AG04449 (cell line): ENCODE results near the gene FILIP1L.
A peak's percentile ranks its signal among the peaks of the same experiment; 100 is the strongest.

Source experiments
- CTCF ChIA-PET: fragments of 350-600 bp; formaldehyde crosslinking; extraction: SDS; loops from one replicate; lab custom pipeline; 2021; ENCODE audit warnings: antibody characterized with exemption; lab: Yijun Ruan, JAX
- POLR2A ChIA-PET: fragments of 400-600, 350-600 bp; formaldehyde crosslinking; extraction: SDS; loops from one replicate; lab custom pipeline; 2020; ENCODE audit warnings: antibody characterized with exemption, inconsistent platforms; lab: Yijun Ruan, JAX
- DNase-seq: peaks from one replicate; pipeline ENCODE4 v3.0.0-alpha.2; 2010; ENCODE audit warnings: low read depth, low spot score
- H3K4me3 ChIP-seq: 2 replicates; pipeline ENCODE4 v1.5.1; 2011; ENCODE audit warnings: low read depth, mild to moderate bottlenecking, control low read depth, low read length
- TF ChIP-seq, protein P1 (sequence below): IDR thresholded peaks from one replicate; pipeline ENCODE4 v1.5.1; 2011; ENCODE audit warnings: mild to moderate bottlenecking, moderate library complexity, low read length, control low read depth, inconsistent platforms; ENCODE audit not compliant: insufficient read depth; ENCODE audit errors: missing control alignments

Gene FILIP1L

DNA sequence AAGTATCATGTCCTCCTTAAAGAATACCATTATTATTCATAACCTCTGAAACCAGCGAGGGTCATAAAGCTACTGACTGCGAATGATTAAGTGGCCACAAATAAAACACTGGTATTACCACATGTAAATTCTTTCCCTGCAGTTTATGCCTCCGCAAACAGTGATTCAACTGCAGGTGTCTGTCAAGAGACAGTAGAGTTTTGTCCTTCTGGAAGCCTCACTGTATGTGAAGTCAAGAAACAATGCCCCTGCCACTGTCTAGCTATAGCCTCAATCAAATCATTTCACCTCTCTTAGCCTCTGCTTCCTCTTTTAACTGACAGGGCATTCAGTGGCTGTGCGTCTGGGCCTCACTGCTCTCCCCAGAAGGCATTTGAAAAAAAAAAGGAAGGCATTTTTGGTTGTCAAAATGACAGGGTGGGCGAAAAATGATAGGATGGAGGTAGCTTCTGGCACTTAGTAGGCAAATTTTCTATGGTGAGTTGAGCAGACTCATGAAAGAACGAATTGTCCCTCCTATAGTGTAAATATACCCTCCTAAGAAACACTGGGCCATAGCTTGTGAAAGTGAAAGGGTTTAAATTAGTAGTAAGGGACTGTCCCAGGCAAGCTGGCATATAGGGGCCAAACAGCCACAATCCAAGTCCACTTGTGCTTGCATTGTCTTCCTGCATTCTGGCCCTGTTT lies 66.7 kb downstream of the FILIP1L start:
- CTCF ChIA-PET = interaction anchor here (0.9 to 1.8 kb wide), 3 partner anchors 9 to 205 kb away, joined by 4 to 6 read pairs (median 4); no protein-coding TSS in a partner anchor
- DNase-seq = peak; percentile 76
- POLR2A ChIA-PET = interaction anchor here (0.7 to 1.7 kb wide), 3 partner anchors 10 to 213 kb away, joined by 3 to 4 read pairs (median 3); partner anchors contain the start of gene TBC1D23
- TF ChIP-seq, protein P1, sequence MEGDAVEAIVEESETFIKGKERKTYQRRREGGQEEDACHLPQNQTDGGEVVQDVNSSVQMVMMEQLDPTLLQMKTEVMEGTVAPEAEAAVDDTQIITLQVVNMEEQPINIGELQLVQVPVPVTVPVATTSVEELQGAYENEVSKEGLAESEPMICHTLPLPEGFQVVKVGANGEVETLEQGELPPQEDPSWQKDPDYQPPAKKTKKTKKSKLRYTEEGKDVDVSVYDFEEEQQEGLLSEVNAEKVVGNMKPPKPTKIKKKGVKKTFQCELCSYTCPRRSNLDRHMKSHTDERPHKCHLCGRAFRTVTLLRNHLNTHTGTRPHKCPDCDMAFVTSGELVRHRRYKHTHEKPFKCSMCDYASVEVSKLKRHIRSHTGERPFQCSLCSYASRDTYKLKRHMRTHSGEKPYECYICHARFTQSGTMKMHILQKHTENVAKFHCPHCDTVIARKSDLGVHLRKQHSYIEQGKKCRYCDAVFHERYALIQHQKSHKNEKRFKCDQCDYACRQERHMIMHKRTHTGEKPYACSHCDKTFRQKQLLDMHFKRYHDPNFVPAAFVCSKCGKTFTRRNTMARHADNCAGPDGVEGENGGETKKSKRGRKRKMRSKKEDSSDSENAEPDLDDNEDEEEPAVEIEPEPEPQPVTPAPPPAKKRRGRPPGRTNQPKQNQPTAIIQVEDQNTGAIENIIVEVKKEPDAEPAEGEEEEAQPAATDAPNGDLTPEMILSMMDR = no peak
- no peak overlapping the region for H3K4me3 ChIP-seq

DNA sequence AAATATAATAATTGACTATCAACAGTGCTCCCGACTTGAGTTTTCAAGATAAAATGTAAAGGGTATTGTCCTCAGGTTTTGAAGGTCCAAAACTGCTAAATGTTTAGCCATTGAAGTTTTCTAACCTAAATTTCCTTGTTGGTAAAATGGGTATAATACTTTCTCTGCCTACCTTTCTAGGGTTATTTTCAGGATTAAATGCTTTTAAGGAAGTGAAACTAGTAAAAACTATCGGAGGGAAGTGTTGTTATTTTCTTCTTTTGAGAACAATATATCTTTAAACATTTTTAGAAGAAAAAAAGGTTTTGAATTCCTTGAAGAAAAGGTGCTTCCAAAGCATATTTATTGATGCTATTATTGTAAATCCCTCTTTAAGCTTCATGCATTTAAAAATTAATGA lies 67.3 kb downstream of the FILIP1L start:
- TF ChIP-seq, protein P1 = no peak
- no peak overlapping the region for H3K4me3 ChIP-seq
- no peak for DNase-seq
- POLR2A ChIA-PET = interaction anchor here (0.7 to 1.7 kb wide), 3 partner anchors 11 to 214 kb away, joined by 3 to 4 read pairs (median 3); partner anchors contain the start of gene TBC1D23
- CTCF ChIA-PET = interaction anchor here (1.2 to 1.8 kb wide), 2 partner anchors 9 to 204 kb away, joined by 4 to 6 read pairs; no protein-coding TSS in a partner anchor

DNA sequence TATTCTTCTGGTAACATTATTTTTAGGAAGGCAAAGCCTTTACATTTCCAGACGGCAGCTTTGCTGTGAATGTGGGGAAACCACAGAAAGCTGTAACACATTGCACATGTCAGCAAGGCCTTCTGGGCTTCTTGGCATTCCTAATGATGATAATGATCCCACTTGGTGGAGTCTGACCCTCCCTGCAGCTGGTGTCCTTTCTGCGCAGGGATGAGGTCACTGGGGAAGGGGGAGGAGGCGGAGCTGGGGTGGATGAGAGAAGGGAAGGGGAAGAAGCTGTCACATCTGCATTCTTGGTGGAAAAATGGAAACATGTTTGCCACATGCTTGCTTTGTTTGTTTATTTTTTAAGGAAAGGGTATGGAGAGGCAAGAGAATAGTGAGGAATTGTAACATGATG lies 68.6 kb downstream of the FILIP1L start:
- DNase-seq = peak; percentile 98
- ChIA-PET CTCF (interaction anchor here (1.3 to 2.1 kb wide), 3 partner anchors 23 to 209 kb away, joined by 5 to 6 read pairs (median 6); no protein-coding TSS in a partner anchor), POLR2A (interaction anchor here (0.6 to 1.2 kb wide), 7 partner anchors 10 to 215 kb away, joined by 3 to 4 read pairs (median 3); partner anchors contain the start of gene TBC1D23)
- H3K4me3 ChIP-seq = no peak overlapping the region
- TF ChIP-seq, protein P1 = no peak

DNA sequence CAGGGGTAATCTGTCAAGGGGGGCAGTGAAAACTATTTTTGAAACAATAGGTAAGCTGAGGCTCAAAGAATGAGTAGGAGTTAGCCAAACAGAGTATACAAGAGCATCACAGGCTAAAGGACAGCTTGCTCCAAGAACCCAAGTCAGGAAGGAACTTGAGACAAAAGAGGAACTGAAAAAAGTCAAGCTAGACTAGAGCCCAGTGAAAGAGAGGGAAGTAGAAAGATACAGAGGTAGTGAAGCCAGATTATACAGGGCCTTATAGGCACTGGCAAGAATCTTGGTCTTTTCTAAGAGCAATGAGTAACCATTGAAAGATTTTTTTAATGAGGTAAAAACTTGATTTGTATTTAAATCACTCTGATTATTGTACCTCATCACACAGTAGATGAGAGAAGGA lies 69.9 kb downstream of the FILIP1L start:
- H3K4me3 ChIP-seq = no peak overlapping the region
- ChIA-PET CTCF (interaction anchor here (0.9 to 2.1 kb wide), 5 partner anchors 24 to 213 kb away, joined by 3 to 7 read pairs (median 5); no protein-coding TSS in a partner anchor), POLR2A (interaction anchor here (0.6 kb wide), 1 partner anchor 232 kb away, joined by 4 read pairs; no protein-coding TSS in a partner anchor)
- DNase-seq = no peak
- TF ChIP-seq, protein P1 = no peak

DNA sequence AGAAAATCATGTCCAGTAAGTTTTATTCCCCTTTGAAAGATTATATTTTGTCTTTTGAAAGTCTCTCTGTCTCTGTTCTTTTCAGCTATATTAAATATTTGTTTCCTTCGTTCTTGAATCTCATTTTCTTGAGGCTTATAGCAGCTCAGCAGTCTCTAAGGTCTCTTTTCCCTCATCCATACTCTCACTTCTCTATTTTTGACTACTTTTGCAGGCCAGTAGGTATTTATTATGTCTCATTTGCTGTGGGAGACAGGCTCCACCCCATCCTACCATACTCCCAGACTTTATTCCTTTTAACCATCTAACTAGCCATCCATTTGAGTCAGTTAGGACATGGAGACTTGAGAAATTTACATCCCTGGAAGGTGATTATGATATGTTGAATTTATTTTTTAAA lies 71.0 kb downstream of the FILIP1L start:
- TF ChIP-seq, protein P1 = no peak
- no peak overlapping the region for H3K4me3 ChIP-seq
- DNase-seq = no peak
- ChIA-PET CTCF (interaction anchor here (1.0 to 2.9 kb wide), 7 partner anchors 11 to 212 kb away, joined by 3 to 13 read pairs (median 6); no protein-coding TSS in a partner anchor), POLR2A (interaction anchor here (0.6 to 1.5 kb wide), 2 partner anchors 210 to 226 kb away, joined by 3 read pairs; no protein-coding TSS in a partner anchor)
